Measurements from ENCODE around the gene OXNAD1.

Gene OXNAD1

DNA sequence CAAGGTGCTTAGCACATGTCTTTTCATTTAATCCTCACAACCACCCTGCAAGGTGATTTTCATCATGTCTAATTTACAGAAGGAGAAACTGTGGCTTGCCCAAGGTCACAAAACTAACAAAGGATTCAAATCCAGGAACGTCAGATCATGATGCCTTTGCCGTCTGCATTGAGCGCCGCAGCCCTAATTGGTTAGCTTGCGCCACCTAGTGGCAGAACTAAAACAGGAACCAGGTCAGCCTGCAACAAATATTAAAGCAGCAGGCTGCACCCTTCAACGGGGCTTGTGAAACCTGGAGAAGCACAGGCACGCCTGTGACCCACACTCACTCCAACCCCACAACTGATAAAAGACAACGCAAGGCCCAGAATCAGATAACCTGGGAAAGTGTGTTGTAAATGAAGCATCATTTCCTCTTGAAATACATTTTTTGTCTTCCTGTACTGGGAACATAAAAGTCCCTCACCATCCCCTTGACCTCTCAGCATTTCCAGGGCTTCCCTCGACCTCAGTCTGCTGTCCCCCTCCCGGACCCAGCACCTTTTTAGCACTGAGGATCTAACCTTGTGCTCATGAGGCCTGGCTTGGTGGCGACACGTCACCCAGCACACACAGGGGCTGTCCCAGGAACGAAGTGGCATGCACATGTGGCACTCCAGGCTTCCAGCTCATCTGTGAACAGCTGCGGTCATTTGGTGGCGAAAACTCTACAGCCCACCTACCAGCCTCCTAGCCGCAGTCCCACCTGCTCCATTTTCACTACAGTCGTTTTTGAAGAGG lies 17.5 kb upstream of the OXNAD1 start:
- peak; percentile 90 for DNase-seq

DNA sequence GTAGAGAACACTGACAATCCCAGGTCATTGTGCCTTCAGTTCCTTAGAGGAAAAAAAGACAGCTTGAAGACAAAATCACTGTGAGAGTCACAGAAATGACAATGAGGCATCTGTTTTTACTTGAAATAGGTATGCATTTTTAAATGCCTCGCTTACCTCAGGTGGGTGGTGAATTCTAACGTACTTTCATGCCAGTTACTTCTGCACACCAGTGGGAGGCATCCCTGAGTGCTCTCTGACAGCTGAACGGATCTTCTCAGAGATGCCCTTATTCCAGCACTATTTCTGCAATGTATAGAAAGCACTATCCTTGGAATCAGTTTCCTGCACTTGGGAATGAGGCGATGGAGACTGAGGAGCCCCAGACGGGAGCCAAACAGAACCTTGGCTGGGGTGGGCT lies 16.5 kb upstream of the OXNAD1 start:
- no peak for DNase-seq

DNA sequence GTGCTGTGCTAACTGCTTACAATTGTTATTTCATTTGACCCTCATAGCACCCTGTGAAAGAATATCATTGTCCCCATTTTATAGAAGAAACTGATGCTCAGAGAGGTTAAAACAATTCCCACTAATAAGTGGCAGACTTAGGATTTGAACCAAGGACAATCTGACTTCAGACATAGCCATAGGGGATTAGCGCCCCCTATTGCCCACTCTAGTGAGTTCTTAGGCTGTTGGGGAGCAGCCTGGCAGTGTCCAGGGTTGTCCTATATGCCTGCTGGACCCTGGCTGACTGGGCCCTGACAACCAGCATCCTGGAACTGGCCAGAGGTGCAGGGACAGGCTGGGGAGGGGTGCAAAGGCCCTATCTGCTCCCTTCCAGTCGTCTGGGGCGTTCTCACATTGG lies 15.7 kb upstream of the OXNAD1 start:
- DNase-seq = peak; percentile 53

DNA sequence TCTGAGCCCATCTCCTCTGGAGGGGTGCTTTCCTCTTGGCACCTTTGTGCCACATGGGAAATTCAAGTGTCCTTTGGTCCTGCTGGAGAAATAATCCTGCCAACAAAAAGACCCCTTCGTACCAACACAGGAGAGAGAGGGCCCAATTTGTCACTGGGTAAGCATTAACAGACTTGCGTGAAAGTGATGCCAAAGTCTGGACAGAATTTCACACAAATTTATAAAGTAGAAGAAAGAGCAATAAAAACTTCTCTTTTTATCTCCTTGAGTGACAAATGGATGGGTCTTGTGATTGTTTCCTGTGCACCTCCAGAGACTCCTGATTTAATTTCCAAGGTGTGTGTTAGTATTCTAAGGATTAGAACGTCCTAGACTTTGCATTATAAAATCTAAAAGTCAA lies 15.1 kb upstream of the OXNAD1 start:
- DNase-seq = no peak

DNA sequence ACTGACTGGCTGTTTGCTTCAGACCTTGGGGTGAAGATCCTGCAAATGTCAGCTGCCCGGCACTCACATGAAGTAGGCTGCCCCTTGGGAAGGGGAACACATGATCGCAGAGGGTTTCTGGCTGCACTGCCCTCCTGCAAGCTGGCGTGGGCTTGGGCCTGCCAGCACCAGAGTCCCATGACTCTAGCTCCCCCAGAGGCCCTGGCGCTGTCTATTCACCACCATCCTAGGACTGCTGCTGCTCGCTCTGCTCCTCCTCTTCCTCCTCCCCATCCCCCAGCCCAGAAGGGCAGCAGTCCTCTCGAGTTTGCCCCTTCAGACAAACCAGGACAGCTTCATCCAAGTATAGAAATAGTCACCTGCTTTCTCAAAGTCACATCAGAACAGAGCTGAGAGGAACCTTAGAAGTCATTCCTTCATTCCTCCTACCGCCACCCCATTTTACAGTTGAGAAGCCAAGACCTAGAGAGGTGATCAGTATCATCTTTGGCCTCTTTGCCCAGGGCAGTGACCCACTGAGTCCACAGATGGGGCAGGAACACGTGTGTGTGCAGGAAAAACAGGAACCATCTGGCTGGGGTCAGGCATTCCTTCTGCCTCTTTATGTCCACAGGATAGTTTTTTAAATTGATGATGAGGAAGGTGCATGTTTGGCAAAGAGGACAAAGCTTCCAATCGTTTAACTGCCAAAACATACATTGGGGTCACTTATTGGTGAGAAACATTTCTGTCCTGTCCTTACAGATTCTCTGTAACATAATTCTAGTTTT lies 13.5 kb upstream of the OXNAD1 start:
- no peak for DNase-seq

DNA sequence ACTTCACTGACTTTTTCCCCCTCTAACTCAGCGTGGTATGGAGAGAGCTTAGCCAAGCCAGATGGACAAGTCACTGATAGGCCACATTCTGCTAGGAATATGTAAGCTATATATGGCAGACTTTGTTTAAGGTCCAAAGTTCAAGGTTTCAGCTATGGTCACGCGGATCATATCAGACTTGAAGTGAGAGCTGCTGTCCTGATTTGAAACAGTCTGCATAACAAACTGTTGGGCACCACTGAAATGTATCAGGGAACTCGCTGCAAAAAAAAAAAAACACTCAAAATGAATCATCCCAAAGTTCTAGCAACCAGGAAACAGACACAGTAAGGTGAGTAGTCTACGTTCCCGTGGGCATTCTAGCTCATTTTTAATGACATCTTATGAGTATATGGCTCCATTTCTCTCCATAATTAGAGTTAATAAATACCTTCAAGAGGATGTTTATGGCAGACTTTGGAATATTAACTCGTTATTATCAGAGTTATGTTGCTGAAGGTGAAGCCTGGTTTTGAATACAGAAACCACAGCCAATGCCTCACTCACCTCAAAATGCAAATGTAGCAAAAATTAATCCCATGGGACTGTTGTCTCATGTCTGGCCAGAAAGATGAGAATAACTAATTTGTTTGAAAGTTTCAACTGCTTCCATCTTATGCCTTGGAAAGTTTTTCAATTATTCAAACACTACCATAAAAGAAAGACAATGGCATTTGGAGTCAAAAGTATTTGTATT lies 12.6 kb upstream of the OXNAD1 start:
- DNase-seq = no peak

DNA sequence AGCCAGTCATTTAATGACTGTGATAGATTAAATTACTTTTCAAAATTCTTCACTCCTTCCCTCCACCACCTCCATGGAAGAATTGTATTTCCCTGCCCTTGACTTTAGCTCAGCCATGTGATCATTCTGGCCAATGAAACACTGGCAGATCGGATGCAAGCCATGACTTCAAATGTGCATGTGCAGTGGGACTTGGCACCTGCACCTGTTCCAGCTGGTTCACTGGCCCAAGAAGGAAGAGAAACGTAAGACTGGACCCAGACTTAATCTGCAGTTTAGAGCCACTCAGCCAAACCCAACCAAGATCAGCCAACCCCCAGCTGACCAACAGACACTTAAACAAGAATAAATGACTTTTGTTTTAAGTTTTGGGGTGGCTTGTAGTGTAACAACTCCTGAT lies 12.0 kb upstream of the OXNAD1 start:
- DNase-seq = no peak

DNA sequence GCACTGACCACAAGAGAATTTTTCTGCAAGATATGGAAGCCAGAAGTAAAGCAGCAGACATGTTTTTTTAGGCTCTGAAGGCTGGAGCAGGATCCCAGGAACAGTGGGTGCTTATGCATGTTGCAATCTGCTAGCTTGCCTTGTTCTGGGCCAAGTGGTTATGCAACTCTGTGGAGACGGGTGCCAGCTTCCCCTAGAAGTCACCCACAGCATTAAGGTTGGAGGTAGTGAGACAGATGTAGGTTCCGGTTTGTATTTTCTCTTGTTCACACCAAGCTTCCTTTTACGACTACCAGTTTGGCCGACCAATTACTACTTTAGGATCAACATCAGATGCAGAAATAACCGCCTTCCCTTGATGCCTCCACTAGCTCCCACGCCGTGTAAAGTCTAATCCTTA lies 11.4 kb upstream of the OXNAD1 start:
- DNase-seq = no peak

DNA sequence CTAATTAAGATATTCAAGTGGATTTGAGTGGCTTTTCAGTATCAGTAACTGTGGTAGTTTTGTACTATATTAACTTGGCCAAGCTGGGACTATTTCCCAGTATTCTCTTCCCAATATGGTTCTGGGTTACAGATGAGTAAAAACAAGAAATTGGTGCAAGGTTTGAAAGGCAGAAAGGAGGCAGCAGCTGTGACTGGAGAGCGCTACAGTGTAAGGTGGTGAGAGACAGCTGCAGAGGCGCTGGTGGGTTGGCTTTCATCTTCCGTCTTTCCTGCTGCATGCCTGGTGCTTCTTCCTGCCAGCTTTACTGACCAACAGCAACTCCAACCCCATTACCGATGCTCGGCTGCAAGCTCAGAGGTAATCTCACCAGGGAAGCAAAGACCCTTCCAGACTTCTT lies 10.1 kb upstream of the OXNAD1 start:
- DNase-seq = no peak

DNA sequence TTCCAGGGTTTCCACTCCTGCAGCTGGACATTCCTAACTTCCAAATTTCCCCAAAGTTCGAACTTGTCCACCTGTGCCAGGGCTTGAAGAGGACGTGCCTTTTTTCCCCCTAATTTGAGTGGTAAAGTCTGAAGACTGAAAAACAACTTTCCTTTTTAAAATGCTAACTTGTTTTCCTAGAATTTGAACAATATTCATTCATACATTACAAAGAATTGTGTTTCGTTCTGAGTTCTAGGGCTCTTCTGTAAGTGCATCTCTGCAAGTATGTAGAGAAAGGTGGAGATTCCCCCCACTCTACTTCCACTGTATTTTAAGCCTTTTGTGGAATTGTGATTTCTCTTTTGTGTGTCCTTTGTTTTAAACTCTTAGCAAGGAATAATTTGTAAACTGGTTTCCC lies 9.7 kb upstream of the OXNAD1 start:
- no peak for DNase-seq

DNA sequence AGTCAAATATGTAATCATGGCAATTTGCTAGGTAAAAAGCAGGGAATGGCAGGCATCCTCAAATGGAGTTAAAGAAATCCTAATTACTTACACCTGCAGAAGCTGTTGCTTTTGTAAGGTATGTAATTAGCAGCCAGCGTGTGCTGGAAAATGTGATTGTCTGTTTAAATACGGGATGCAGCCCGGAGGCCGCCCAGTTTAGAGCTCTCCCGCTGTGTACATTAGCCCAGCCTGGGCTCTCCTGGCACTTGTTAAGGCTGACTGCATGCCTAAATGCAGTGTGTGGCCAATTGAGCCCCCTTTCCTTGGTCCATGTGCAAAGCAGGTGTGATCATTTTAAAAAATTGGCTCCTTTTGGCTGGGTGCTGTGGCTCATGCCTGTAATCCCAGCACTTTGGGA lies 9.3 kb upstream of the OXNAD1 start:
- no peak for DNase-seq

DNA sequence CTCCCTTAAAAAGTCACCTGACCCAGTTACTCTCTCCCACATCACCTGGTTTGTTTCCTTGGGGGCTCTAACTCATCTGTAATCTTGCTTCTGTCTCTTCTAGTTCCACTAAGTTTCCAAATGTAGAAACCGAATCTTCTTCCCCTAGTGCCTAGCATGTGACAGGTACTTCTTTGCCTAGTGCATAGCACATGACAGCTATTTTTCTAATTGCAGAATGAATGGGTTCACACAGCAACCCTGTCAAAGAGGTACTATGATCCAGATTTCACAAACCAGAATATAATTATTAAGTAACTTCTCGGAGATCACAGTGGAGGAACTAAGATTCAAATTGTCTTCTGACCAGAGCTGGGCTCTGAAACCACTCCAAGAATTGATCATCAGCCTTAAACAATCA lies 7.7 kb upstream of the OXNAD1 start:
- no peak for DNase-seq

DNA sequence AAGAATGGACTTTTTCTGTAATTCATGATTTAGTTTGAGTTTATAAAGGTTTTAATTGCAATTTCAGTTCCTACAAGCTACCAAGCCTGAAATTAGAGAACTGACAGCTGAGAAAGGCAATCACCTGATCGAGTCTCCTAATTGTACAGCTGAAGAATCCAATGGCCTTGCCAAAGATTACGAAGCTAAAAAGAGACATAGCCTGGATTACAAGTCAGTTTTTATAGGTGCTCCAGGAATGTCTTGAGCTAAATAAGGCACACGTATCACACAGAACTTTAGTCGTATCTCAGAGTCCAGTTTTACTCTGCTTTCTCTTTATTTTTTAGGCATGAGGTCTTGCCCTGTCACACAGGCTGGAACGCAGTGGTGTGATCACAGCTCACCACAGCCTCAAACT lies 6.8 kb upstream of the OXNAD1 start:
- no peak for DNase-seq

DNA sequence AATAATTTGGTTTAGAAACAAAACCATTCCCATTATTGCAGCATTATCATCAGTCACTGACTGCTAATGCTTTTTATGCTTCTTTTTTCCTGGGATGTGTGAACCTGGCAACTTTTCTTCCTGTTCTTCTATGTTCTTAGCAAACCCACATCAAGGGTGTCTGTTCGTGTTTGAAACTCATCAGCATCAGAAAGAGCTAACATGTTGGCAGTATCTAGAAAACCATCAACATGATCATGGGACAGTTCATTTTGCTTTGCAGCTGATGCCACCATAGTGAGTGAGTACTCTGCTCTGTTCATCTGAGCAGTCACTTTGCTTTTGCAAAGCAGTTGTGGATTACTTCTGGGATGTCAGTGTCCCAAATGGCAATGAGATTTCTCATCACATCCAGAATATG lies 6.1 kb upstream of the OXNAD1 start:
- DNase-seq = no peak

DNA sequence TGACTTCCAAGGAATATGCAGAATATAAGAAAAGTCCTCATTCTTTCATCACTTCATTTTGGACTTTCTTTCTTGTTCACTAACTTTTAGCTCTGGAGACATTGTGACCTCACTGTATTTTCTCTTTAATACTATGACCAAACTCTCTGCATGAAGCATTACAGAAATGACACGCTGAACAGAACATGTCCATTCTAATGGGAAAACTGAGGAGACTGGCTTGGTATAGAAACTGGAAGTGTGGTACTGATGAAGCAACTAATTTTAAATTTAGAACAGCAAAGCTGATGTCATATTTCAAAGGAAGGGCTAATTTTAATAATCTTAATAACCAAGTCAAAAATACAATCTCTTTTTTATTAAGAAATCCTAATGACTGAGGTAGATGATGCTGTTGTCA lies 5.0 kb upstream of the OXNAD1 start:
- no peak for DNase-seq

DNA sequence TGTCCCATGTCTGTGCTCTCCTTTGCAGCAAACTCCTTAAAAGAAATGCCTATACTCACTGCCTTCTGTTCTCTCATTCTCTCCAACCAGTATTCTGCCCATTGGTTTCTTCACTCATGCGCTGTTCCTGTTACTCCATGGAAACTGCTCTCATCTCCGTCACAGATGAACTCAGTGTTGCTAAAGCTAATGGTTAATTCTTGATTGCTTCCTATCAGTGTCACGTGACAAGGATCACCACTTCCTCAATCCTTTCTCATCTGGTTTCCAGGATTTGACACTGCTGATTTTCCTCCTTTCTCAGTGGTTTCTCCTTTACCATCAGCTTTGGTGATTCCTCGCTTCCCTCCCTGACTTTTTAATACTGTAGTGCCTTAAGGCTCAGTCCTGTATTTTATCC lies 2.8 kb upstream of the OXNAD1 start:
- DNase-seq = no peak

DNA sequence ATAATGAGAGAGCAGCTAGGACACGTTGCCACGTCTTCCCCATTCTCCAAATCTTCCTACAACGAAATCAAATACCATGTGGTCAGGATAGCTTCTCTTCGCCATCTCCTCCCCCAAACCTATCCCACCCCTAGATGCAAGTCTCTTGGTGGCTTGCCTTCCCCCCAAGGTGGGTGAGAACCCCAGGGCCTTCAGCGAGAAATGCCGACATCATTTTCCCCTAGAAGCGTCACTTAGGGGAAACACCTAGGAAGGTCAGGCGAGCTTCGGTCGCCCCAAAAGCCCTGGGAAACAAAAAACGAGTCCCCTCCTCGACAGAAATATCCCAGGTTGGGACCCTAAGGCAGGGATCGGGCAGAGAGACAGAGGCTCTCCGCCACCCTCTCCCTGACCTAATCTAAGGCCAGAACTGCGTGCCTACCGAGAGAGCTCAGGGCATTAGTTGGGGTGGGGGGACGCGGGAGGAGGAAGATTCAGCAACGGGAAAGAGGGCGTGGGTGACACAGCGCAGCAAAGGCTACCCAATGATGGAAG lies 771 bp upstream of the OXNAD1 start:
- peak; percentile 44 for DNase-seq

DNA sequence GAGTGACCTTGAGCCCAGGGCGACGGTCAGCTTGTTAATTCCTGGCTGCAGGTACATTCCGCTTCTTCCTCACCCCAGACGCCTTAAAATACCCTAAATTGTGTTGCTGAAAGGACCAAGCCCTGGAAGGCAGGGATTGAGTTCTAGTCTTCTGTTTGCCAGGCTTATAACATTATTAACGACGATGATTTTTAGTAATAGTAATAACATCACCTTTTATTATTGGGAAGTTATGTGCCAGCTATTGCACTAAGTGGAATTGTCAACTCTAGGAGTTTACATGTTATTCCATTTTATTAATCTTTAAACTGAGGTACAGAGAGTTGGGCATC lies 409 bp downstream of the OXNAD1 start:
- DNase-seq = no peak

DNA sequence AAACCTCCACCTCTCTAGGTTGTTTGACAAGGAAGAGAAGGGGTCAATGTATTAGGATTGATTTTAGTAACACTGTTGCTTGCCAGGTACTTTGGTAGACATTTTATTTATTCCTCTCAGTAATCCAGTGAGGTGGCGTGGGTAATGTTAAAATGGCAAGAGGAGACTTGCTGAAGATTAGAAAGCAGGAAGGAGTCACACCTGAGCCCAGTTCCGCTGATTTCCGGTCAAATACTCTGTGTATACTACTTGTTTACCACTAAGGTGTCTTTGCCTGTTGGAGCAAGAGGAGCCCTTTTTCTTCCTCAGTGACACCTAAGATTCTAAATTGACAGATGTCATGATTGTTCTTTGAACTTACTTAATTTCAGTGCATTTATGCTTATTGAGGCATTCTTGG lies 1.7 kb downstream of the OXNAD1 start:
- no peak for DNase-seq

DNA sequence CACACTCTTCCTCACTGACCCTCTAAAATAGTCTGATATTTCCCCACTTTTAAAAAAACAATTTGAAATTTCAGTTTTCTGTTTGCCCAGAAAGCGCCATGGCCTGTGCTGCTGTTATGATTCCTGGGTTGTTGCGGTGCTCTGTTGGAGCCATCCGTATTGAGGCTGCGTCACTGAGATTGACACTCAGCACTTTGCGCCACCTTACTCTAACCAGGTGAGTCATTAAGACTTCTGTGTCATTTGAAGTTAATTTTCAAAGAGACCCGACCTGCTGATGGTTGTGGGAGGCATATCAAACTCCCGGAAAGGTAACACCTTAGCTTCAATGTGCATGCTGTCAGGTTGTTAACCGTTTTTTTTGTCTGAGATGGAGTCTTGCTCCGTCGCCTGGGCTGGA lies 5.8 kb downstream of the OXNAD1 start:
- DNase-seq = no peak

DNA sequence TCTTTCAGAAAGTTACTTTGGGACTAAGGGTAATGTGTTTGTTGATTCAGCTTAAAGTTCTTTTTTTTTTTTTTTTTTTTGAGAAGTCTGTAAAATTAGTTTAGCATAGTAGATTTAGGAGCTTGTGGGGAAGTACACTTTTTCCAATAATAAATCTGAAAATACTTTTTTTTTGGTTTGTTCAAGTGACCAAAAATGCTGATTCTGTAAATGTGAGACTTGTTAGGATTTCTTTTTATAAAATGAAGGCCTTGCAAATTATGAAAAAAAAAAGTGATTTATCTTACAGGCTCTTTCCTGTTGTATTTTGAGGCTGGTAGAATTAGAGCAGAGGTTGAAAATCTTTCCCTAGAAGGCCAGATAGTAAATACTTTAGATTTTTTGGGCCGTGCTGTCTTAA lies 7.6 kb downstream of the OXNAD1 start:
- DNase-seq = no peak

DNA sequence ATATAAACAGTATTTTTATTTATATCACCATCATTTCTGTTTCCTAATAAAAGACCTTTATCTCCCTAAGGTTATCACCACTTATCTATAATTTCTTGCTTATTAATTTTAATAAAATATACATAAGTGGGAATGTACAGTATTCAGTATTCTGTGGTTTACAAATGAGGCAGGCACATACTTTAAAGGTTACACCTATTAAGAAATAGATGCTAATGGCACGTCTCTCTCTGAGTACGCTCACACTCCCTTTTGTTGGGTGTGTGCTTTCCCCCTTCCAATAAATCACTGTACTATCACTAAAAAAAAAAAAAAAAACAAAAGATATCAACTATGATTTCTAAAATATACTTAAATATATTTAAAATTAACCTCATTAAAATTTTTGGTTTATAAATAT lies 8.9 kb downstream of the OXNAD1 start:
- DNase-seq = no peak

DNA sequence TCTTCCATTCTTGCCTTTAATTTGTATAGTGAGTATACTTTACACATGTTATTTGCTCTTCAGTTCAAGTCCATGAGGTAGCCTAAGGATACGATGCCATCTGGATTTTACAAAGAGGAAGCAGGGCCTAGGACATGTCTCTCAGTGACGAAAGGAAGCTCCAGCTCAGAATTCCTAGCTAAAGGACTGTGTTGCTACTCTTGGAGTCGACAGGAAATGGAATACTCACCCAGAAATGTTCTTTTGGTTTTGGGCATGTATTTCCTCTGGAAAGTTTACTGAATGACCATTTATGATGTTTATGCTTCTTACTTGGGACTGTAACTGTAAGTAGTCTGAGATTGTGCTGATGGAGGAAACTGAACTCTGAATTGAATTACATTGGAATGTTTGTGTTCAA lies 12.5 kb downstream of the OXNAD1 start:
- DNase-seq = no peak

Measured in OCI-M1 (cell line).